HCT116 (cell line): Measurements from ENCODE around the gene B3GNT5. TPM values are rescaled to one million over a fixed set of nuclear protein-coding genes. Genes with fewer than 3 reads are reported as not detected.

ENCODE experiments used
- ATAC-seq: fragments of 200-7000 bp; cut with Tn5 transposase; 2 replicates; pipeline ENCODE4 v1.9.1; 2020; ENCODE audit warnings: mild to moderate bottlenecking, moderate library complexity
- BruUV-seq: library from RNA; stranded (reverse); fragments of 400-500 nt; replicated peaks from 2 replicates; lab custom pipeline; 2021; lab: Mats Ljungman, UMichigan
- CTCF ChIA-PET: fragments of 300-600 bp; sonication (Branson Sonifier 250); formaldehyde crosslinking; loops from one replicate; lab custom pipeline; 2021; ENCODE audit warnings: antibody characterized with exemption; lab: Charles Lee
- POLR2A ChIA-PET: fragments of 300-600, 350-600 bp; sonication (Branson Sonifier 250); formaldehyde crosslinking; loops from one replicate; lab custom pipeline; 2021; ENCODE audit warnings: antibody characterized with exemption; lab: Charles Lee
- RAD21 ChIA-PET, 2 experiments: fragments of 300-600 bp; sonication (Branson Sonifier 250); formaldehyde crosslinking; loops; one replicate each; lab custom pipeline; 2023; ENCODE audit warnings: low total read pairs in 2 of 2; ENCODE audit not compliant: uncharacterized antibody in 2 of 2, unreplicated experiment in 2 of 2, low non-redundant PET in 1 of 2; lab: Charles Lee
- DNase-seq: peaks from one replicate; pipeline ENCODE4 v3.0.0-alpha.2; 2010; ENCODE audit warnings: low read depth, low spot score
- H2AFZ ChIP-seq: fragments of 200-600 bp; shearing (Covaris generic), sonication (generic); 2 replicates; pipeline ENCODE4 v1.6.1; 2017; ENCODE audit warnings: low read depth, mixed run types, mixed read lengths, antibody characterized with exemption, low read length; ENCODE audit not compliant: poor library complexity, severe bottlenecking
- H3K27ac ChIP-seq: 2 replicates; pipeline ENCODE4 v1.5.1; 2012; ENCODE audit warnings: low read depth, low read length
- H3K27me3 ChIP-seq: fragments of 200-600 bp; sonication (generic); 2 replicates; pipeline ENCODE4 v1.6.1; 2016; ENCODE audit warnings: mixed run types, low read length, mixed read lengths; ENCODE audit not compliant: insufficient read depth
- H3K36me3 ChIP-seq, 2 experiments: fragments of 200-500 bp in 1 of 2; fragments of 200-600 bp in 1 of 2; sonication (Bioruptor generic) in 1 of 2; sonication (generic) in 1 of 2; 2 replicates each; pipeline versions ENCODE4 v1.5.1 to v1.6.1; 2014 to 2016; ENCODE audit warnings: low read length in 2 of 2, inconsistent platforms in 1 of 2, mixed read lengths in 1 of 2, mixed run types in 1 of 2; ENCODE audit not compliant: insufficient read depth in 2 of 2, control insufficient read depth in 1 of 2
- H3K4me1 ChIP-seq, 2 experiments: fragments of 200-600 bp in 1 of 2; sonication (generic) in 1 of 2; 2 replicates each; pipeline versions ENCODE4 v1.5.1 to v1.6.1; 2012 to 2017; ENCODE audit warnings: low read length in 2 of 2, inconsistent platforms in 1 of 2, mild to moderate bottlenecking in 1 of 2, mixed read lengths in 1 of 2, mixed run types in 1 of 2, moderate library complexity in 1 of 2; ENCODE audit not compliant: insufficient read depth in 2 of 2, control insufficient read depth in 1 of 2
- H3K4me2 ChIP-seq: fragments of 200-600 bp; sonication (generic); 2 replicates; pipeline ENCODE4 v1.6.1; 2017; ENCODE audit warnings: mixed run types, low read length, mixed read lengths
- H3K4me3 ChIP-seq, 2 experiments: fragments of 200-600 bp in 1 of 2; sonication (generic) in 1 of 2; replicated peaks in 1 of 2; 2 replicates each; pipeline ENCODE4 v1.5.1; 2011 to 2016; ENCODE audit warnings: low read length in 2 of 2, control low read depth in 1 of 2, low read depth in 1 of 2, mild to moderate bottlenecking in 1 of 2, mixed read lengths in 1 of 2, mixed run types in 1 of 2
- H3K79me2 ChIP-seq: fragments of 200-600 bp; sonication (generic); 2 replicates; pipeline ENCODE4 v1.6.1; 2017; ENCODE audit warnings: mild to moderate bottlenecking, mixed run types, low read length, moderate library complexity, mixed read lengths; ENCODE audit not compliant: insufficient read depth
- H3K9ac ChIP-seq: fragments of 200-600 bp; sonication (generic); 2 replicates; pipeline ENCODE4 v1.6.1; 2016; ENCODE audit warnings: low read length, mixed read lengths
- H3K9me2 ChIP-seq: fragments of 200-600 bp; sonication (generic), shearing (Covaris generic); 2 replicates; pipeline ENCODE4 v1.6.1; 2017; ENCODE audit warnings: mixed run types, mild to moderate bottlenecking, moderate library complexity; ENCODE audit not compliant: insufficient read depth
- H3K9me3 ChIP-seq, 2 experiments: fragments of 200-500 bp in 1 of 2; fragments of 200-600 bp in 1 of 2; sonication (Bioruptor generic) in 1 of 2; sonication (generic) in 1 of 2; 2 replicates each; pipeline ENCODE4 v1.6.1; 2014 to 2017; ENCODE audit warnings: low read length in 2 of 2, mixed read lengths in 2 of 2, inconsistent platforms in 1 of 2, low read depth in 1 of 2, mild to moderate bottlenecking in 1 of 2, mixed run types in 1 of 2, moderate library complexity in 1 of 2; ENCODE audit not compliant: control insufficient read depth in 1 of 2, insufficient read depth in 1 of 2
- H4K20me1 ChIP-seq: fragments of 200-600 bp; sonication (generic), shearing (Covaris generic); 2 replicates; pipeline ENCODE4 v1.6.1; 2017; ENCODE audit warnings: mixed run types, mild to moderate bottlenecking, moderate library complexity; ENCODE audit not compliant: insufficient read depth
- CBX3 ChIP-seq: IDR thresholded peaks from 2 replicates; pipeline ENCODE4 v1.6.1; 2012; ENCODE audit warnings: low read depth
- FOSL1 ChIP-seq: IDR thresholded peaks from 2 replicates; pipeline ENCODE4 v1.6.1; 2012; ENCODE audit warnings: low read depth
- JUND ChIP-seq: IDR thresholded peaks from 2 replicates; pipeline ENCODE4 v1.6.1; 2012
- POLR2A ChIP-seq: IDR thresholded peaks from 2 replicates; pipeline ENCODE4 v1.7.0; 2011; ENCODE audit warnings: borderline replicate concordance; ENCODE audit not compliant: insufficient read depth, insufficient read length; ENCODE audit errors: extremely low read depth
- POLR2AphosphoS5 ChIP-seq: IDR thresholded peaks from 2 replicates; pipeline ENCODE4 v1.6.1; 2011; ENCODE audit warnings: mild to moderate bottlenecking, low read depth, low read length, moderate library complexity
- RAD21 ChIP-seq: IDR thresholded peaks from 2 replicates; pipeline ENCODE4 v1.6.1; 2012; ENCODE audit warnings: low read depth, mild to moderate bottlenecking
- SIN3A ChIP-seq: IDR thresholded peaks from 2 replicates; pipeline ENCODE4 v1.6.1; 2012; ENCODE audit warnings: low read depth
- TCF7L2 ChIP-seq: IDR thresholded peaks from 2 replicates; pipeline ENCODE4 v1.7.0; 2011; ENCODE audit warnings: borderline replicate concordance, inconsistent platforms; ENCODE audit not compliant: insufficient read depth, insufficient read length; ENCODE audit errors: extremely low read depth
- YY1 ChIP-seq: IDR thresholded peaks from 2 replicates; pipeline ENCODE4 v1.6.1; 2011; ENCODE audit warnings: low read length, low read depth, moderate library complexity, mild to moderate bottlenecking; ENCODE audit not compliant: insufficient replicate concordance; ENCODE audit errors: extremely low read depth
- intact Hi-C: fragments of 100-400 bp; cut with micrococcal nuclease; formaldehyde crosslinking; loops from 2 replicates; pipeline ENCODE4 v1.10.0; 2022
- total RNA-seq: library from RNA; stranded (reverse); gene quantifications from one replicate; pipeline ENCODE4 v1.2.1, GENCODE V29; 2021; ENCODE audit not compliant: unreplicated experiment
- TF ChIP-seq, protein P1 (sequence below): IDR thresholded peaks from 2 replicates; pipeline ENCODE4 v1.6.1; 2012
- TF ChIP-seq, protein P2 (sequence below): IDR thresholded peaks from 2 replicates; pipeline ENCODE4 v1.6.1; 2011; ENCODE audit warnings: mild to moderate bottlenecking, low read length, moderate library complexity; ENCODE audit not compliant: insufficient replicate concordance; ENCODE audit errors: extremely low read depth

The B3GNT5 gene
- total RNA-seq, 1 experiment from 2014 or later: 25.3 TPM

DNA sequence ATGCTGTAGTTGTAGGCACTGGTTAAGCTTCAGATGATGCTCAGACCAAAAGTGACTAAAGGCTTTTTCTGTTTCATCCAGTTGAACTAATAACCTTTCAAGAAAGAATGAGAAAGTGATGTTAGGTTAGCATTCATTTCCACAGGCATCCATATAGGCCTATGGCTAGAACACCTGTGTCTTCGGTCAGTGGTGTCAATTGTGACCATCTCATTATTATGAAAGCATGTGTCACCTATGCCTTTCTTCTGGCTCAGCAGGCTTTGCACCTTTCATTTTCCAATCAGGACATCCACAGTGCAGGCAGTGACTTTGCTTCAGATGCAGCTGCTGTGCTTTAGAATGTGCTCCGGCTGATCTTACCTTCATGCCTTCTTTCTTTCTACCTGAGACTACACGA is 57.9 kb downstream of the B3GNT5 start:
- Histone ChIP-seq H3K9me3 (no peaks in the 10 kb centered on the region), H3K27me3 (no peaks in the 10 kb centered on the region), H3K4me1 (peaks cover 0 to 17% of the 10 kb centered on the region in 2 experiments; a peak in 3 of 4 replicates), H2AFZ (no peak overlapping the region), H4K20me1 (no peaks in the 10 kb centered on the region; the same call in 1 of the 2 replicates), H3K79me2 (no peaks in the 10 kb centered on the region), H3K27ac (no peak overlapping the region), H3K9me2 (no peaks in the 10 kb centered on the region), H3K36me3 (no peaks in the 10 kb centered on the region), H3K4me2 (no peak overlapping the region), H3K9ac (no peak overlapping the region), H3K4me3 (no peak overlapping the region)
- TF ChIP-seq POLR2A: no peak
- TF ChIP-seq POLR2AphosphoS5: no peak
- TF ChIP-seq, protein P1, sequence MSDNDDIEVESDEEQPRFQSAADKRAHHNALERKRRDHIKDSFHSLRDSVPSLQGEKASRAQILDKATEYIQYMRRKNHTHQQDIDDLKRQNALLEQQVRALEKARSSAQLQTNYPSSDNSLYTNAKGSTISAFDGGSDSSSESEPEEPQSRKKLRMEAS: no peak
- TF ChIP-seq JUND: no peak
- TF ChIP-seq, protein P2, sequence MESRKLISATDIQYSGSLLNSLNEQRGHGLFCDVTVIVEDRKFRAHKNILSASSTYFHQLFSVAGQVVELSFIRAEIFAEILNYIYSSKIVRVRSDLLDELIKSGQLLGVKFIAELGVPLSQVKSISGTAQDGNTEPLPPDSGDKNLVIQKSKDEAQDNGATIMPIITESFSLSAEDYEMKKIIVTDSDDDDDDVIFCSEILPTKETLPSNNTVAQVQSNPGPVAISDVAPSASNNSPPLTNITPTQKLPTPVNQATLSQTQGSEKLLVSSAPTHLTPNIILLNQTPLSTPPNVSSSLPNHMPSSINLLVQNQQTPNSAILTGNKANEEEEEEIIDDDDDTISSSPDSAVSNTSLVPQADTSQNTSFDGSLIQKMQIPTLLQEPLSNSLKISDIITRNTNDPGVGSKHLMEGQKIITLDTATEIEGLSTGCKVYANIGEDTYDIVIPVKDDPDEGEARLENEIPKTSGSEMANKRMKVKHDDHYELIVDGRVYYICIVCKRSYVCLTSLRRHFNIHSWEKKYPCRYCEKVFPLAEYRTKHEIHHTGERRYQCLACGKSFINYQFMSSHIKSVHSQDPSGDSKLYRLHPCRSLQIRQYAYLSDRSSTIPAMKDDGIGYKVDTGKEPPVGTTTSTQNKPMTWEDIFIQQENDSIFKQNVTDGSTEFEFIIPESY: no peak
- TF ChIP-seq TCF7L2: no peak
- TF ChIP-seq YY1: no peak
- TF ChIP-seq RAD21: no peak
- no peak for TF ChIP-seq CBX3
- TF ChIP-seq SIN3A: no peak
- TF ChIP-seq FOSL1: no peak
- DNase-seq (no peak), ATAC-seq (no peak)
- ChIA-PET CTCF (no interaction called here), POLR2A (no interaction called here), RAD21 (no interaction called here)
- BruUV-seq: no TSS peak
- intact Hi-C loops: no loop called here
